ENCODE measurements around the gene BCL2.

Gene BCL2

DNA sequence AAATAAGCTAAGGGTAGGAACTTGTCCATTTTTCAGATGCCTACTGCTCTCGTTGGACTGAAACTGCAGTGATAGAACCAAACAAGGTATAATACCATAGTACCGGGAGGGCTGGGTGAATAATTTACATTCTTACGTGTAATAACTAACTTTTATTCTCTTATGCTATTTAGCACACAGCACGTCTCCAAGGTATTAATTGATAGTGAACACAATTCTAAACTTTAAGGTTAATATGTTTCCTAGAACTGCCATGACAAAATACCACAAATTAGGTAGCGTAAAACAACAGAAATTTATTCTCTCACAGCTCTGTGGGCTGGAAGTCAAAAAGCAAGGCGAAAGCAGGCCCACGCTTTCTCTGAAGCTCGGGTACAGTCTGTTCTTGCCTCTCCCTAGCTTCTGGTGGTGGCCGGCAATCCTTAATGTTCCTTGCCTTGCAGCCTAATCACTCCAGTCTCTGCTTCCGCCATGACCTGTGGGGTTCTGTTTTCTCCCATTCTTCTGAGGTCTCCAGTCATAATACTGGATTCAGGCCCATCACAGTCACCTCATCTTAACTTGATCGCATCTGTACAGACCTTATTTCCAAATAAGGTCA, 5.6 kb upstream of the BCL2 start:
- no peak for DNase-seq

DNA sequence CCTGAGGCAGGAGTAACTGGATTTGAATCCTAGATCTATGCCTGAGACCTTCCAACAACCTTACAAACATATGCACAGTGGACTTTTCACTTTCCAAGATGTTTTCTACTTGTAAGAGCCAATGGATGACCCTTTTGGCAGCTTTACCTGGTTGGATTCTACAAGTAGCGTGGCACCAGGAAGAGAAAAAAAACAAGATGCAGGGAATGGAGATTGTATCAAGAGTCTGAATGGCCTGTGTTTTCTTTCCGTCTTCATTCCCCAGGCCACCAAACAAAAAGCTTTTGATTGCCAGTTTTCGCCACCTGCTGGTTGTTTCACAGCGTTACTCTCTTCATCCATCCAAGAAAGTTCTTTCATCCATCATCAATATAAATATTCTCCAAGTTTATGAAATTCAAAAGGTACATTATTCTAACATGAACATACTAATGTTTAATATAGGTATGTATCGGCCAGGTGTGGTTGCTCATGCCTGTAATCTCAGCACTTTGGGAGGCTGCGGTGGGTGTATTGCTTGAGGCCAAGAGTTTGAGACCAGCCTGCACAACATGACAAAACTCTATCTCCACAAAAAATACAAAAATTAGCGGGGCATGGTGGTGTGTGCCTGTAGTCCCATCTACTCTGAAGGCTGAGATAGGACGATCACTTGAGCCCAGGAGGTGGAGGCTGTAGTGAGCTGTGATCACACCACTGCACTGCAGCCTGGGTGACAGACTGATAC, 3.5 kb upstream of the BCL2 start:
- DNase-seq: peak; percentile 55

DNA sequence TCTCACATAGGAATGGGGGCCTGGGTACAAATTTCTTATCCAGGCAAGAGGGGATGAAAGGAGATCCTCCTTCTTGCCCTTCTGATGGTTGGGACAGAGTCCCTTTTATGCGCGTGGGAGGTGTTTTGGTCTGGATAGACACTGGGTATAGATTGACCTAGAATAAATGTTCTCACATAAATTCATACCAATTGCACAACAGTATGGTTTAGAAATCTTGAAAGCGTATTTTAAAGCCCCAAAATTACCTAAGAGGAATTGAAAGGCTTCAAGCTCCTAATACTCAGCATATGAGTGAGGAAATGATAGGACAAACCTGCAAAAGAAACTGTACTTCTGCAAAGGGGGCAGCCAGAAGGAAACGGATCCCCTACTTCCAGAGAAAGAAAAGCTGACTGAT, 2.6 kb upstream of the BCL2 start:
- no peak for DNase-seq

DNA sequence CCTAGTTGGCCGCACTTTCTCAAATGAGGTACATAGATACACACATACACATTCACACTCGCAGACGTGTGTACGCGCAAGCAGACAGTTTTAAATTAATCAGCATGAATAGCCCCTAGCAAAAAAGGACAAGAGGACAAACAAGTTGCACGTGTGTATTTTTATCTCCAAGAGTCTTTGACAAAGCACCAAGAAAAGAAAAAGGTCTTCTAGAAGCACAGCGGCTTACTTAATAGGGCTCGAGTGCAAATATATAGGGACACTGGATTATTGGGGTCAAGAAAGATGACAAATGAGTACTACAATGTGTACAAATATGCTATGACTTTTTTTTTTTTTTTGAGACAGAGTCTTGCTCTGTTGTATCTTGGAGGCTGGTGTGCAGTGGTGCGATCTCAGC, 1.7 kb upstream of the BCL2 start:
- DNase-seq: no peak

DNA sequence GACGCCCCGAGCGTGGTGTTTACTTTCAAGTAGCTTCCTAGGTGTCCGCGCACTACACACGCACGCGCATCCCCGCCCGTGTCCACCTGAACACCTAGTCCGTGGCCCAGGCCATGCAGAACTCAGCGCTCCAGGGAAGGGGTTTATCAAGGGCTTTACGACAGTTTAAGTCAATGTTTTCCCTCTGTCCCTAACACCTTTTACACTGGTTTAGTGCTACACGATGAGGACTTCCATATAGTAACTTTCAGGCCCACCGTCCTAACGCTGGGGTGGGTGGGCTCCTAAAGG, 1.4 kb upstream of the BCL2 start:
- DNase-seq: no peak

DNA sequence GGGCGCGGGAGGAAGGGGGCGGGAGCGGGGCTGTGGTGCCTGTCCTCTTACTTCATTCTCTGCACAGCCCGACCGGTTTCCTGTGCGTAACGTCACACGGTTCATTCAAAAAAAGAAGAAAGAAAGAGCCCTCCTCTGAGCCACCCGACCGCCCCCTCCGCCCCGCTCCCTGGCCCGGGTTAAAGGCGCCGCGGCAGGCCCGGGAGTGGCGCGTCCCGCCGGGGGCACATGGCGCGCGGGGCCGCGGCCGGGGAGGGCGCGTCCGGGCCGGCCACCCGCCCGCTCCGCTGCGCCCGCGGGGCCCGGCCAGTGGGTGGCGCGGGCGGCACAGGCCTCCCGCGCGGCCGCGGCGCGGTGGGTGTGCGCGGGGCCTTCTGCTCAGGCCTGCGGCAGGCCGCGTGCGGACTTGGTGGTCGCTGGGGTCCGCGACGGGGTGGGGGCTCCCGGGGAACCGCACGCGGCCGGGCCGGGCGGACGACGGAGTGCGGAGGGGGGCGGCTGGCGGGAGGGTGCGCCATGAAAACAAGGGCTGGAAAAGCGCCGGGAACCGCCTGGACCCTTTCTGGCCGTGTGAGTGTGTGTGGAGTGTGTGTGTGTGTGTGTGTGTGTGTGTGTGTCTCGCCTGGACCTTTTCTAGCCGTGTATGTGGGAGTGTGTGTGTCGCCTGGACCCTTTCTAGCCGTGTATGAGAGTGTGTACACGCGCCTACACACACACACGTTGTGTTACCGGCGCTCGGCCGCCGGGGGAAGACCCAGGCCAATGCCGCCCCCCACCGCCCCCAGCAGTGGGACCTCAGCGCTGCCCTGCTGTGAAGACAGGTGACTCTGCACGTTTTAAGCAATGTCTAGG, 780 bp upstream of the BCL2 start:
- DNase-seq: peak; percentile 66

DNA sequence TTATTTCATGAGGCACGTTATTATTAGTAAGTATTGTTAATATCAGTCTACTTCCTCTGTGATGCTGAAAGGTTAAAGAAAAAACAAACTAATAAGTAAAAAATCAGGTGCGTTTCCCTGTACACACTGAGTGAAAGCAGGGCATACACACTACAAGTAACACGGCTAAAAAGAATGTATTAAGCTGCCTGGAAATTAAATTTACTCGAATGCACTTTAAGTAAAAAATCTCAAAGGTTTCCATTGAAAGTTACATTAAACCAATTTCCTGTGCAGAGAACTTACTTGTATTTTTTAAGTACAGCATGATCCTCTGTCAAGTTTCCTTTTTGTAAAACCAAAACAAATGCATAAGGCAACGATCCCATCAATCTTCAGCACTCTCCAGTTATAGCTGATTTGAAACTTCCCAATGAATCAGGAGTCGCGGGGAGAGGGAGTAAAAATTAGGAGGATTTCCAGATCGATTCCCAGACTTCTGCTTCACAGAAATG, 633 bp downstream of the BCL2 start:
- DNase-seq: no peak

DNA sequence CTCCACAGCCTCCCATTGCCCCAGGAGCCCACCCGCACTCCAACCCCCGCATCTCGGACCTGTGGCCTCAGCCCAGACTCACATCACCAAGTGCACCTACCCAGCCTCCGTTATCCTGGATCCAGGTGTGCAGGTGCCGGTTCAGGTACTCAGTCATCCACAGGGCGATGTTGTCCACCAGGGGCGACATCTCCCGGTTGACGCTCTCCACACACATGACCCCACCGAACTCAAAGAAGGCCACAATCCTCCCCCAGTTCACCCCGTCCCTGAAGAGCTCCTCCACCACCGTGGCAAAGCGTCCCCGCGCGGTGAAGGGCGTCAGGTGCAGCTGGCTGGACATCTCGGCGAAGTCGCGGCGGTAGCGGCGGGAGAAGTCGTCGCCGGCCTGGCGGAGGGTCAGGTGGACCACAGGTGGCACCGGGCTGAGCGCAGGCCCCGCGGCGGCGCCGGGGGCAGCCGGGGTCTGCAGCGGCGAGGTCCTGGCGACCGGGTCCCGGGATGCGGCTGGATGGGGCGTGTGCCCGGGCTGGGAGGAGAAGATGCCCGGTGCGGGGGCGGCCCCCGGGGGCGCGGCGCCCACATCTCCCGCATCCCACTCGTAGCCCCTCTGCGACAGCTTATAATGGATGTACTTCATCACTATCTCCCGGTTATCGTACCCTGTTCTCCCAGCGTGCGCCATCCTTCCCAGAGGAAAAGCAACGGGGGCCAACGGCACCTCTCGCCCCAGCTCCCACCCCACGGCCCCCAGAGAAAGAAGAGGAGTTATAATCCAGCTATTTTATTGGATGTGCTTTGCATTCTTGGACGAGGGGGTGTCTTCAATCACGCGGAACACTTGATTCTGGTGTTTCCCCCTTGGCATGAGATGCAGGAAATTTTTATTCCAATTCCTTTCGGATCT, 1.3 kb downstream of the BCL2 start:
- DNase-seq: no peak

DNA sequence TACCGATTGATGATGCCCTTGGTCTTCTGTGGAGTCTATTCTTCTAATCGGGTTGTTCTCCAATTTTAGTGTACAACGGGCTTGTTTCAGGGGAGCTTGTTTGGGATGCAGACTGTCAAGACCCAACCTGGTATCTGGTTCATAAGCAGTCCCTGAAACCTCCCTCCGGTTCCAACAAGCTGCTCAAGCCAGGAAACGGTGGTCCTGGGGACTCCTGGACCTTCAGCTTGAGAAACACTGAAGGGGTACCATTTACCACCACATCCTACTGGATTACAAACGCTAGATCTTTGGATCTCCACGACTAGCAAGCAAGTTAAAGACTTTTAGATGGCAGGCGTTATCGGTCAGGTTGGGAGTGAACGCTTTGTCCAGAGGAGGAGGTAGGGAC, 2.0 kb downstream of the BCL2 start:
- no peak for DNase-seq

DNA sequence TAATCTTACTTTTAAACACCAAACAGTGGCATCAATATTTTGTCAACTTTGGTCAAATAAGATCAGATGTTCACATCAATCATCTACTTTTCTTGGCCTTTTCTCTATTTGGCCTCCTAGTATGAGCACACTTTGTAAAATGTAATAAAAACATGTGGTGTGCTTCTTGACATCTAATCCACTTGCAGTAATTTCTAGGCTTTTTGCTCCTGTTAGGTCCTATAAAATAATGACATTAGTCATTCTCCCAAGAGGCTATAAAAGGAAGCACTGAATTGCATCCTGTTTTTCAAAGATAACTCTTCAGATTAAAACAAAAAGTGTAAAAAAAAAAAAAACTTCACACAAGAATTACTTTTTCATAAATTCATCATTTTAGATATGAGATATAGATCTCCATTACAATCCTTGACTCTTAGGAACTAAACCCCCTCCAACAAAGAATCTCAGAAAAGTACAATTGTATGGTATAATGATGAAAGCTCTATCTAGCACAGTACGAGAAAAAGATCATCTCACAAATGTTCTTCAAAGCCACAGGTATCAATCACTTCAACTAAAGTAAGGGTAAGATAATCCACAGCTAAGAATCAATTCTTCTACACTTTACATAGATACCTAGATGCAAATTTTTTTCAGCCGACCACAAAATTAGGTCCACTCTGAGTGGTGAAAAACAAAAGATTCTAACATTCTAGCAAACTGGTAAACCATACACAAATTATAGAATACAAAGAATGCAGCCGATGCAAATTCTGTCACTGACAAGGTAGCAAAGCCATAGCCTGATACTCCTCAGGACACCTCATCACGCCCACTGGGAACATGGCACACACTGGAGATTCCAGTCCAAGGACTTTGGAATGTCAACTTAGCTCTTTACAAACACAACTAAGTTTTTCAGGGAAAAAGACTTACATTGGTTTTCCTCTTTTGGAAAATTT, 2.7 kb downstream of the BCL2 start:
- DNase-seq: no peak

DNA sequence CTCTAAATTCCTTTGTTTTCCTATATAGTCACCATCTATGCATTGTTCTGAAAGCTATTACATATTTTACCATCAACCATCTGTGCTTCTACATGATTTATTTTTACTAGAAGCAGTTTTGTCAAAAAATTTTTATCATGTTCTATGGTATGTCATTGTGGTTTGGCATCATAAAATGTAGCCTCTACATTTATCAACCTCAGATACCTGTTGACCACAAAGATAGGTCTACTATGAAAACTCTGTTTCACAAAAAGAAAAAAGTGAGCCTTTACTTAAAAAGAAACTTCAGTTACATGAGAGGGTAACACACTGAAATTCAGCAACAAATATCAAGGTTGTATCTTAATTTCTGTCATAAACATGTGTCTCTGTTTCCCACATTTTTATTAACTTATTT, 3.7 kb downstream of the BCL2 start:
- DNase-seq: no peak

DNA sequence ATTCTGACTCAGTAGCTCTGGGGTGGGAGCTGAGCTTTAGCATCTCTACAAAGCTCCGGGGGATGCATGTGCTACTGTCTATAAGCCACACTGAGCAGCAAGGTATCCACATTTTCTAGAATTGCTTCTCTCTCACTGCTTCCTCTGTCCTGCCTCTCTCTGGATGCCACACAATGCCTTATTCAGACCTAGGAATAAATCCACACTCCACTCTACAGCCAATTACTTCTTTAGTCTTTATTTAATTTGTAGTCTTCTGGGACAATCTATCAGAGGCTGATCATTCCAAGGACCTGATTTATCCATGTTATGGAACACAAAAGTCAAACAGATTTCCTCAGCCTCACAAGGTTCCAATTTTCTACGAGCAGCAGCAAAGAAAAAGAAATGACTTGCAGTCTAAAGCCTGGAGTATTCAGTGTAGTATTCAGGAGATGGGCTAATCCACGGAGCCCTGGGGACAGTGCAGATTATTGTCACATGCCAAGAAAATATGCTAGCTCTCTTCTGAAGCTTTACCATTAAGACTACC, 4.4 kb downstream of the BCL2 start:
- DNase-seq: no peak

DNA sequence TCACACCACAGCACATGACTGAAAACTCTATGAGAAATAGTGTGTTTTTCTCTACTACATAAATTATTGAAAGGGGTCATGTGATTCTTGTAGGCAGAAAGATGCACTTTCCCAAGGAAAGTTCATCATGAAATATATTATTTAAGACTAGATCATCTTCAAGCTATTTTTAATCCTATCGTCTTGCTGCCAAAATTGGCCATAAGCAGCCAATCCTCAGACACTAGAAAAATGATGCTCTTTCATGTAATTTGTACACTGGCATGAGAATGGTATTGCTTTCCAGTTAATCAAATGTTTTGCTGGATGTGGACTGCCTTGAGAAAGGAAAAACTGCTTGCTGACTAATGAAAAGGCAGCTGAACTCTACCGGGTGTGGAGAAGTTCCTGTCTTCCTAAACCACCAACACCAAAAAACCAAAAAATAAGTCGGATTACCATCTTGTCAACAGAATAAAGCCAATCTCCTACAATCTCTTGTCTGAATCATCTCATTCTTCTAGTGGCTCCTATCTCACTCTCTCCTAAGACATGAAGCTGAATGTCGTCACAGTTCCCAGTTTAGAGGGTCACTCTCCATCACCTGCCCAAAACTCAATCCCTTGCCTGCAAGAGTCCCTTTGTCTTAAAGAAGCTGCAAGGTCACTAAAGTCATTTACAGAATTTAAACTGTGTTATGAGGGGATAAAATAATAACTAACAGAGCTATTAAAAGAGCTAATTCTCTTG, 5.3 kb downstream of the BCL2 start:
- DNase-seq: no peak

DNA sequence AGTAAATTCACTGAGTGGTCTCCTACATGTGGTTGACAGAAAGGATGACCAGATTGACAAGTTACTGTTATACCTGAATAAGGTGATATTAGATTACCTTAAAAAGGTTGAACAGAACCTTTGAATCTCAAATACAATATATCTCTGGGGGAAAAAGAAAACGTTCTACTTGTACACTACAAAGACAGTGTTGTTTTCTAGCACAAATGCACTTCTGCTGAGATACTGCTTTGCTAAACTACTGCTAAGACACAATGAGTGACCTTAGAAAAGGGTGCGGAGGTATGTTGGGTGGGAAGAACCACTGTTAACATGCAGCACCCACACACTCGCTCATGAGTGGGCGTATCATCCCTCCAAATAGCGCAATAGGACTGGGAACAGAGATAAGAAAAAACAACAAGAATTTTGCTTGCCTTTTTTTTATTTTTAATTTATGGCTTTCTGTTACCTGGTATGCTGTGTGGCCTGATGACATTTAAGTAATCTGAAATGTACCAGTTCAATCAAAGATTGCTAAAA, 6.1 kb downstream of the BCL2 start:
- DNase-seq: no peak

DNA sequence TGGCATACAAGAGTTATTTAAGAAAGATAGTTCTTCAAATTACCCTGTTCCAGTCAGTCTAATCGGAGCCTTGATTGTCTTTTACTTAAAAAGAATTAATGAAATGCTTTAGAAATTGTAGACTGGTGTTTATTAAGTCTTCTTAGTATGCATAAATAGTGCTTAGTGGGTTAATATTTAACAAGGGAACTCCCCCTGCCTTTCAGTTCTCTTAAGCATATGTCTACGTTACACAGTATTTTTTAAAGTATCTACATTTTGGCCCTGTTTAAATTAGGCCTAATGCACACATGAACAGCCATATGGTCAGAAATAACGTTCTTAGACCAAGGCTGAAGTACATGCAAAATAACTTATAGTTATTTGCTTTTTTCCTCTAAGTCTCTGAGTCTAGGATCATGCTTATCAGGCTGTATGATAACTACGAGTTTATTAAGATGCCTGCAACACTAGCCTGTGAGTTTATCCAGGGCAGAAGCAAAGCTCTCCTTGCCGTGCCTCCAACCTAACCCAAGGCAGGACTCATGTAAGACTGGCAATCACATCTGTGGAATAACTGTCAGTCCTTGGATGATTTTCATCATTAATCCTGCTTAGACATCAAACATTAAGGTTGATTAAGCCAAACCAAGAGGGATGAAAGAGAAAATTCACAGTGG, 6.7 kb downstream of the BCL2 start:
- no peak for DNase-seq

DNA sequence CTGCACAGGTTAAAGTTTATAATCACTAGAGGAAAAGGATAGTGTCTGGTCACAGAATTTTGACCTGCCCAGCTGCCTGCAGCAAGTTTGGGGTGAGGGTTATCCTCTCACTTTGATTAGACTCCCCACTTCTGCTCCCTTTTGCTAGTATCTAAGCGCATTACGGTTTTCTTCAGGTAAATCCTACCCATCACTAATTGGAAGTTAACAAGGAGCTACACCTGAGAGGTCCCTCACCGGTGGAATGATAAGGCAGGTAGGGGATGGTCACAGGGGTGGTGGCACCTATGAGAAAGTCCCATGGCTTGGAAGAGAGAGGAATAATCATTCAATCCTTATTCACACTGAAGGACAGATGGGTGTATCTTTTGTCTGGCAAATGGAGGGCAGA, 7.6 kb downstream of the BCL2 start:
- DNase-seq: no peak

DNA sequence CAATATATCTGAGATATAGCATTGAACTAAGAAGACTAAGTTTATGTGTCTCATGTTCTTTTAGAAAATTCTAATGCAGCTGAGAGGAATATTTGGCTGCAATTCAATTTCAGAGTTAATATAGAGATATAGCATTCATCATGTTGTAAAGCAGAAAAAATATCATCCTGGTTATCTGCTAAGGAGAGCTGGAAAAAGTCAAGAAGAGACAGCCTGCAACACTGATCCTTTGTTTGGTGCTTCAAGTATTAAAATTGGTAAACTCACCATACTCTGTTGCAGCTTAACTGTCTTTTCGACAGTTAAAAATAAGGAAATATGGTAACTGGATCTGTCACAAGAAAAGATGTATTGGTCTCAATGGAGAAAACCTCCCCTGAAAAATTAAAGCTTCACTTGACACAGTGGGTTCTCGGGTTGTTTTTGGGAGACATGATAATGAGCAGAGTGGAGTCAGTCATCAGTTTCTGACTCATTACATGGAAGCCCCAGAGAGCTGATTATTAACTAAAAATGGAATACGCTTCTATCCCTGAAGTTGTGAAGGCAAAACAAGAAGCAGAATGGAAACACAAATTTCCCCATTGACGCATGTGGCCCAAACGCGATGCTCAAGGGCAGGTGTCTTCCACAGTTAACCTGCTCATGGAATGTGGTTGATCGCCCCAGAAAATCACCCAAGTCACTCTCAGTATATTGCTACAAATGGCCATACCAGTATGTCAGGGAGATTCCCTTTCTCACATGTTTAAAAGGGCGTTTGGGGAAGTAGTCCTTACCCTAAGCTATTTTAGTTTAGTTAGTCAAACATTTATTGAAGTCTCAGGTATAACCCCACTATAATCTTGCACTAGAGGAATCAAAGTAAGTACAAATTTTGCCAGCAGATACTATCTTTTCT, 8.2 kb downstream of the BCL2 start:
- DNase-seq: no peak

DNA sequence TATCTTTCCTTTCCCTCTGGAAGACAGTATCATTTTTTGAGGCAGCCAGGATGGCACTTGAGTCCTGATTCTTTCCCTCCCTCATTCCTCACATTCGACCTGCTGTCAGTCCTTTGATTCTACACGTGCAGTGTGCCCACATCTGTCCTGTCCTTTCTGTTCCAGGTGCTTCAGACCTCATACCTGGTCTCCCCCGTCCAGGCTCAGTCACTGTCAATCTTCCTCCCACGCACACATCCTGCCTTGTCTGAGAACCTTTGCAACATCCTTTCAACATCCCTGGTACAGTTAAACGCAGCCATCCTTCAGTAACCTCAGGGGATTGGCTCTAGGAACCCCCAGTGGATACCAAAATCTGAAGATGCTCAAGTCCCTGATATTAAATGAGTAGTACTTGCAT, 10.1 kb downstream of the BCL2 start:
- no peak for DNase-seq

All from NCI-H1436 treated with DMSO at 0.1 percent for 48 hours (cell line).